ENCODE results near the gene PCDHGA9.
"Not testable (repeated sequence)": the region's sequence is repeated elsewhere in the genome, so short reads cannot be mapped to it uniquely, and the experiment has no call there.

PCDHGA9 gene

DNA sequence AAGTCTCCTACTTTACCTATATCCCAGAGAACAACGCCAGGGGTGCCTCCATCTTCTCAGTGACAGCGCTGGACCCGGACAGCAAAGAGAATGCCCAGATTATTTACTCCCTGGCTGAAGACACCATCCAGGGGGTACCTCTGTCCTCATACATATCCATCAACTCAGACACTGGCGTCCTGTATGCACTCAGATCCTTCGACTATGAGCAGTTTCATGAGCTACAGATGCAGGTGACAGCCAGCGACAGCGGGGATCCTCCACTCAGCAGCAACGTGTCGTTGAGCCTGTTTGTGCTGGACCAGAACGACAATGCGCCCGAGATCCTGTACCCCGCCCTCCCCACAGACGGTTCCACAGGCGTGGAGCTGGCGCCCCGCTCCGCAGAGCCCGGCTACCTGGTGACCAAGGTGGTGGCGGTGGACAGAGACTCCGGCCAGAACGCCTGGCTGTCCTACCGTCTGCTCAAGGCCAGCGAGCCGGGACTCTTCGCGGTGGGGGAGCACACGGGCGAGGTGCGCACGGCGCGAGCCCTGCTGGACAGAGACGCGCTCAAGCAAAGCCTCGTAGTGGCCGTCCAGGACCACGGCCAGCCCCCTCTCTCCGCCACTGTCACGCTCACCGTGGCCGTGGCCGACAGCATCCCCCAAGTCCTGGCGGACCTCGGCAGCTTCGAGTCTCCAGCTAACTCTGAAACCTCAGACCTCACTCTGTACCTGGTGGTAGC lies 12.1 kb downstream of the PCDHGA9 start:
- not testable (repeated sequence) for DNase-seq

DNA sequence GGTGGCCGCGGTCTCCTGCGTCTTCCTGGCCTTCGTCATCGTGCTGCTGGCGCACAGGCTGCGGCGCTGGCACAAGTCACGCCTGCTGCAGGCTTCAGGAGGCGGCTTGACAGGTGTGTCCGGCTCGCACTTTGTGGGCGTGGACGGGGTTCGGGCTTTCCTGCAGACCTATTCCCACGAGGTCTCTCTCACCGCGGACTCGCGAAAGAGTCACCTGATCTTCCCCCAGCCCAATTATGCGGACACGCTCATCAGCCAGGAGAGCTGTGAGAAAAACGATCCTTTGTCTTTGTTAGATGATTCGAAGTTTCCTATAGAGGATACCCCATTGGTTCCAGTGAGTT lies 12.7 kb downstream of the PCDHGA9 start:
- DNase-seq, result not testable (repeated sequence)

DNA sequence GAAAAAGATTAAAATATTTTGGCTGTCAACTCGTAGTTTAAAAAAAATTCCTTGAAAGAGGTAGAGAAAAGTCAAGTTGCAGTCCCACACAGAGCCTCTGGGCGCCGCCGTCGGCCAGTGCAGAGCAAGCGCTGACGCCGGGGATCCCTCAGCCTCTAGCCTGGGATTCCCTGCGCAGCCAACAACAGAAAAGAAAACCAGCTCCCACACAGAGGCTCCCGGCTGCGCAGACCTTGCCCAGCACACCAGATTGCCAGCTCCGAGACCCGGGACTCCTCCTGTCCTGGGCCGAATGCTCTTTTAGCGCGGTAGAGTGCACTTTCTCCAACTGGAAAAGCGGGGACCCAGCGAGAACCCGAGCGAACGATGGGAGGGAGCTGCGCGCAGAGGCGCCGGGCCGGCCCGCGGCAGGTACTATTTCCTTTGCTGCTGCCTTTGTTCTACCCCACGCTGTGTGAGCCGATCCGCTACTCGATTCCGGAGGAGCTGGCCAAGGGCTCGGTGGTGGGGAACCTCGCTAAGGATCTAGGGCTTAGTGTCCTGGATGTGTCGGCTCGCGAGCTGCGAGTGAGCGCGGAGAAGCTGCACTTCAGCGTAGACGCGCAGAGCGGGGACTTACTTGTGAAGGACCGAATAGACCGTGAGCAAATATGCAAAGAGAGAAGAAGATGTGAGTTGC lies 15.1 kb downstream of the PCDHGA9 start, which contains the start of gene PCDHGB7:
Gene PCDHGB7 (plus strand): TSS at position 184 of the 679 bp plus-strand sequence. CDS start 183 bp downstream, at position 367.
- DNase-seq, result peak; percentile 66

DNA sequence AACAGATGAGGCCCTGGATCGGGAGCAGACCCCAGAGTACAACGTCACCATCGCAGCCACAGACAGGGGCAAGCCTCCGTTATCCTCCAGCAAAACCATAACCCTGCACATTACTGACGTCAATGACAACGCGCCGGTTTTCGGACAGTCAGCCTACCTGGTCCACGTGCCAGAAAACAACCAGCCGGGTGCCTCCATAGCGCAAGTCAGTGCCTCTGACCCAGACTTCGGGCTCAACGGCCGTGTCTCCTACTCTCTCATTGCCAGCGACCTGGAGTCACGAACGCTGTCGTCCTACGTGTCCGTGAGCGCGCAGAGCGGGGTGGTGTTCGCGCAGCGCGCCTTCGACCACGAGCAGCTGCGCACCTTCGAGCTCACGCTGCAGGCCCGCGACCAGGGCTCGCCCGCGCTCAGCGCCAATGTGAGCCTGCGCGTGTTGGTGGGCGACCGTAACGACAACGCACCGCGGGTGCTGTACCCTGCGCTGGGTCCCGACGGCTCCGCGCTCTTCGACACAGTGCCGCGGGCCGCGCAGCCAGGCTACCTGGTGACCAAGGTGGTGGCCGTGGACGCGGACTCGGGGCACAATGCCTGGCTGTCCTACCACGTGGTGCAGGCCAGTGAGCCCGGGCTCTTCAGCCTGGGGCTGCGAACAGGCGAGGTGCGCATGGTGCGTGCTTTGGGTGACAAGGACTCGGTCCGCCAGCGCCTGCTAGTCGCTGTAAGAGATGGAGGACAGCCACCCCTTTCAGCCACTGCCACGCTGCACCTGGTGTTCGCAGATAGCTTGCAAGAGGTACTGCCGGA lies 16.7 kb downstream of the PCDHGA9 start:
- DNase-seq, result no peak

DNA sequence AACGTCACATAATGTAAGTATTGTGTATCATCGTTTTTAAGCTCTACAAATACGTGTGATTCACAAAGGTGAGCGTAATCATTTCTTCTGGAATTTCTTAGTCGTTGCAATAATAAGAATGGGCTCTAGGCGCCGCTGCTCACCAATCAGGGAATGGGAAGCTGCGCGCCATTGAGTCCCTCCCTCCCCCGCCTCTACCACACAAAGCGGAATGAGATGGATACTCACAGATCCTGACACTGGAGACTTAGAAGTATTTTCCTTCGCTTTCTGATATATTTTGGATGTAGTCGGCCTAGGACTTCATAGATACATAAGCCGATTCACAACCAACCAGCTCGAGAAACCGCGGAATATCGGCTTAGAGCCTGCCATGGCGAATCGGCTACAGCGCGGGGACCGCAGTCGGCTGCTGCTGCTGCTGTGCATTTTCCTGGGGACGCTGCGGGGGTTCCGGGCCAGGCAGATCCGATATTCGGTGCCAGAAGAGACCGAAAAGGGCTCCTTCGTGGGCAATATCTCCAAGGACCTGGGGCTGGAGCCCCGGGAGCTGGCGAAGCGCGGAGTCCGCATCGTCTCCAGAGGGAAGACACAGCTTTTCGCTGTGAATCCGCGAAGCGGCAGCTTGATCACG lies 18.4 kb downstream of the PCDHGA9 start, which contains the start of gene PCDHGA11:
Gene PCDHGA11 (plus strand): TSS at position 197 of the 634 bp plus-strand sequence. CDS start 177 bp downstream, at position 374.
- peak; percentile 59 for DNase-seq

DNA sequence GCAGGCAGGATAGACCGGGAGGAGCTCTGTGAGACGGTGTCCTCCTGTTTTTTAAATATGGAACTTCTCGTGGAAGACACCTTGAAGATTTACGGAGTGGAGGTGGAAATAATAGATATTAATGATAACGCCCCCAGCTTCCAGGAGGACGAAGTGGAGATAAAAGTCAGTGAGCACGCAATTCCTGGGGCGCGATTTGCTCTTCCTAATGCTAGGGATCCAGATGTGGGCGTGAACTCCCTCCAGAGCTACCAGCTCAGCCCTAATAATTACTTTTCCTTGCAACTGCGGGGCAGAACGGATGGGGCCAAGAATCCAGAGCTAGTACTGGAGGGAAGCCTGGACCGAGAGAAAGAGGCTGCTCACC lies 18.9 kb downstream of the PCDHGA9 start:
- no peak for DNase-seq

DNA sequence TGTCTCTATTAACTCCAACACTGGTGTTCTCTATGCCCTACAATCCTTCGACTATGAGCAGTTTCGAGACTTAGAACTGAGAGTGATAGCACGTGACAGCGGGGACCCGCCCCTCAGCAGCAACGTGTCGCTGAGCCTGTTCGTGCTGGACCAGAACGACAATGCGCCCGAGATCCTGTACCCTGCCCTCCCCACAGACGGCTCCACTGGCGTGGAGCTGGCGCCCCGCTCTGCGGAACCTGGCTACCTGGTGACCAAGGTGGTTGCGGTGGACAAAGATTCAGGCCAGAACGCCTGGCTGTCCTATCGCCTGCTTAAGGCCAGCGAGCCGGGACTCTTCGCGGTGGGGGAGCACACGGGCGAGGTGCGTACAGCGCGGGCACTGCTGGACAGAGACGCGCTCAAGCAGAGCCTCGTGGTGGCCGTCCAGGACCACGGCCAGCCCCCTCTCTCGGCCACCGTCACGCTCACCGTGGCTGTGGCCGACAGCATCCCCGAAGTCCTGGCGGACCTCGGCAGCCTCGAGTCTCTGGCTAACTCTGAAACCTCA lies 20.2 kb downstream of the PCDHGA9 start:
- no peak for DNase-seq

DNA sequence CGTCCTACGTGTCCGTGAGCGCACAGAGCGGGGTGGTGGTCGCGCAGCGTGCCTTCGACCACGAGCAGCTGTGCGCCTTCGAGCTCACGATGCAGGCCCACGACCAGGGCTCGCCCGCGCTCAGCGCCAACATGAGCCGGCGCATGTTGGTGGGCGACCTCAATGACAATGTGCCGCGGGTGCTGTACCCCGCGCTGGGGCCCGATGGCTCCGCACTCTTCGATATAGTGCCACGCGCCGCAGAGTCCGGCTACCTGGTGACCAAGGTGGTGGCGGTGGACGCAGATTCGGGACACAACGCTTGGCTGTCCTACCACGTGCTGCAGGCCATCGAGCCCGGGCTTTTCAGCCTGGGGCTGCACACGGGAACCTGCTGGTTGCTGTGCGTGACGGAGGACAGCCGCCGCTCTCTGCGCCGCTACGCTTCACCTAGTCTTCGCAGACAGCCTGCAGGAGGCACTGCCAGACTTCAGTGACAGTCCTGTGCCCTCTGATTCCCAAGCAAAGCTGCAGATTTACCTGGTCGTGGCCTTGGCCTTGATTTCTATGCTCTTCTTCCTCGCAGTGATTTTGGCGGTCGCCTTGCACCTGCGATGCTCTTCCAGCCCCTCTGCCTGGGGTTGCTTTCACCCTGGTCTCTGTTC lies 25.3 kb downstream of the PCDHGA9 start:
- DNase-seq, result no peak

DNA sequence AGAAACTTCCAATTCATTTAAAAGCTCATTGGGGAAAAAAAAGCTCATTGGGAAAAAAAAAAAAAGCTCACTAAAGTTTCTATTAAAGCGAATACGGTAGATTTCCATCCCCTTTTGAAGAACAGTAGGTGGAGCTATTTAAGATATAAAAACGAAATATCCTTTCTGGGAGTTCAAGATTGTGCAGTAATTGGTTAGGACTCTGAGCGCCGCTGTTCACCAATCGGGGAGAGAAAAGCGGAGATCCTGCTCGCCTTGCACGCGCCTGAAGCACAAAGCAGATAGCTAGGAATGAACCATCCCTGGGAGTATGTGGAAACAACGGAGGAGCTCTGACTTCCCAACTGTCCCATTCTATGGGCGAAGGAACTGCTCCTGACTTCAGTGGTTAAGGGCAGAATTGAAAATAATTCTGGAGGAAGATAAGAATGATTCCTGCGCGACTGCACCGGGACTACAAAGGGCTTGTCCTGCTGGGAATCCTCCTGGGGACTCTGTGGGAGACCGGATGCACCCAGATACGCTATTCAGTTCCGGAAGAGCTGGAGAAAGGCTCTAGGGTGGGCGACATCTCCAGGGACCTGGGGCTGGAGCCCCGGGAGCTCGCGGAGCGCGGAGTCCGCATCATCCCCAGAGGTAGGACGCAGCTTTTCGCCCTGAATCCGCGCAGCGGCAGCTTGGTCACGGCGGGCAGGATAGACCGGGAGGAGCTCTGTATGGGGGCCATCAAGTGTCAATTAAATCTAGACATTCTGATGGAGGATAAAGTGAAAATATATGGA lies 27.9 kb downstream of the PCDHGA9 start, which contains the start of gene PCDHGA12:
Gene PCDHGA12 (plus strand): TSS at position 176 of the 782 bp plus-strand sequence. CDS start 253 bp downstream, at position 429.
- DNase-seq, result peak; percentile 49

DNA sequence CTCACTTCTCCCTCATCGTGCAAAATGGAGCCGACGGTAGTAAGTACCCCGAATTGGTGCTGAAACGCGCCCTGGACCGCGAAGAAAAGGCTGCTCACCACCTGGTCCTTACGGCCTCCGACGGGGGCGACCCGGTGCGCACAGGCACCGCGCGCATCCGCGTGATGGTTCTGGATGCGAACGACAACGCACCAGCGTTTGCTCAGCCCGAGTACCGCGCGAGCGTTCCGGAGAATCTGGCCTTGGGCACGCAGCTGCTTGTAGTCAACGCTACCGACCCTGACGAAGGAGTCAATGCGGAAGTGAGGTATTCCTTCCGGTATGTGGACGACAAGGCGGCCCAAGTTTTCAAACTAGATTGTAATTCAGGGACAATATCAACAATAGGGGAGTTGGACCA lies 28.7 kb downstream of the PCDHGA9 start:
- DNase-seq, result no peak

DNA sequence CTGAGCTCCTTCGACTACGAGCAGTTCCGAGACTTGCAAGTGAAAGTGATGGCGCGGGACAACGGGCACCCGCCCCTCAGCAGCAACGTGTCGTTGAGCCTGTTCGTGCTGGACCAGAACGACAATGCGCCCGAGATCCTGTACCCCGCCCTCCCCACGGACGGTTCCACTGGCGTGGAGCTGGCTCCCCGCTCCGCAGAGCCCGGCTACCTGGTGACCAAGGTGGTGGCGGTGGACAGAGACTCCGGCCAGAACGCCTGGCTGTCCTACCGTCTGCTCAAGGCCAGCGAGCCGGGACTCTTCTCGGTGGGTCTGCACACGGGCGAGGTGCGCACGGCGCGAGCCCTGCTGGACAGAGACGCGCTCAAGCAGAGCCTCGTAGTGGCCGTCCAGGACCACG lies 29.7 kb downstream of the PCDHGA9 start:
- not testable (repeated sequence) for DNase-seq

DNA sequence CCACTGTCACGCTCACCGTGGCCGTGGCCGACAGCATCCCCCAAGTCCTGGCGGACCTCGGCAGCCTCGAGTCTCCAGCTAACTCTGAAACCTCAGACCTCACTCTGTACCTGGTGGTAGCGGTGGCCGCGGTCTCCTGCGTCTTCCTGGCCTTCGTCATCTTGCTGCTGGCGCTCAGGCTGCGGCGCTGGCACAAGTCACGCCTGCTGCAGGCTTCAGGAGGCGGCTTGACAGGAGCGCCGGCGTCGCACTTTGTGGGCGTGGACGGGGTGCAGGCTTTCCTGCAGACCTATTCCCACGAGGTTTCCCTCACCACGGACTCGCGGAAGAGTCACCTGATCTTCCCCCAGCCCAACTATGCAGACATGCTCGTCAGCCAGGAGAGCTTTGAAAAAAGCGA lies 30.1 kb downstream of the PCDHGA9 start:
- not testable (repeated sequence) for DNase-seq

DNA sequence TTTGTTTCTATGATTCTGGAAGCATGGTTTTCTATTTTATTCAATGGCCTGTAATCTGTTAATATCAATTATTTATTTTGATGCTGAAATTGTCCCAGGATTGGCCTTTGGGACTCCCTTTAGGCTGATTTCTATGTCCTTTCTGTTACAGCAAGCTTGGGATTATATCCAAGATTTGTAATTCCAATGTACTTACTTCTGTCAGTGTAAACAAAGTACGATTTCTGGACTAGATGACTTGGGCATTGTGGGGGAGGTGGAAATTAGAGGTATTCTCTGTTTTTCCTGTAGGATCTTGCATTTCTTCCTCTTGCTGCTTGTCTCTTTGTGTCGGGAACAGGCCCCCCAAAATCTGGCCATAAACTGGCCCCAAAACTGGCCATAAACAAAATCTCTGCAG lies 31.4 kb downstream of the PCDHGA9 start:
- DNase-seq, result no peak

DNA sequence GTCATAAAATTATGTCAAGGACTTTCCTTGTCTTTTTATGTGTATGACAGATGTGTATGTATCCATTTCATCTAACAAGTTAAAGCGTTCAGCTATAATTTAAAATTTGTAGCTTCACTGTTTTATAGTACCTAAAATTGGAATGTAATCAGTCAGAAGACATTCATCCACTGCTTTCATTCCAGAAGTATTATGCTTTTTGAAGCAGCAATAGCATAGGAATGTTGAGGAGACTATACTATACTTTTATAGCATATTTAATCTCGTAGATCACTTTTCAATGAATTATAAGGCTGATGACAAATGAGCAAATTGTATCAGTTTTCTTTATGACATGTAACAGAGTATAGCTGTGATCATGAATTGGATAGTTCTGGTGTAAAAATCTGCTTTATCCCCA lies 34.6 kb downstream of the PCDHGA9 start:
- DNase-seq, result no peak

DNA sequence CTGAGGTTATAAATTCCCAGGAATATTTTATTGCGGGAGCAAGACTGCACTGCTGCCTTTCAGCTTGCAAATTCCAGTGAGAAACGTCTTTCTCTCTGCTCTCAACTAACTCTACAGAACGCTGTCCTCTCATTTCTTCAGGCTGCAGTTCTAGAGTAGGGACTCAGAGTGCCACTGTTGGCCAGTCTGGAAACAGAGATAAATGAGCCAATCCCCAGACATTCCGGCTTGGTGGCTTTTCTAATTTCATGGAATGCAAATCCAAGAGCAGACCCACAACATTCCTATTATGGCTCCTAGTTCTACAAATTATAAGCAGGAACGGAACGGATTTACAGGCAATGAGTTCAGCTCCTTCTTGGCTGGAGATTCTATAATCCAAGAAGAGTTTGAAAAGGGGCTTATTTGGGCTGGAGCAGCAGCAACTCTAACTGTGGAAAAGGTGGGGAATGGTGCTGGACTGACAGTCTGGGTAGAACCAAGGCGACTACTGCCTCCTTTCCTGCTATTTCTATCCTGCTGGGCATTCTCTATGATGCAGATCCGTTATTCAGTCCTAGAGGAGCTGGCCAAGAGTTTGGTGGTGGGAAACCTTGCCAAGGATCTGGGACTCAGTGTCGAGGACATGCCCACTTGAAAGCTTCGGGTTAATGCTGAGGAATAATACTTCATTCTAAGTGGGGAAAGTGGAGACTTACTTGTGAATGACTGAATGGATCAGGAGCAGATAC lies 37.0 kb downstream of the PCDHGA9 start:
- DNase-seq, result no peak

DNA sequence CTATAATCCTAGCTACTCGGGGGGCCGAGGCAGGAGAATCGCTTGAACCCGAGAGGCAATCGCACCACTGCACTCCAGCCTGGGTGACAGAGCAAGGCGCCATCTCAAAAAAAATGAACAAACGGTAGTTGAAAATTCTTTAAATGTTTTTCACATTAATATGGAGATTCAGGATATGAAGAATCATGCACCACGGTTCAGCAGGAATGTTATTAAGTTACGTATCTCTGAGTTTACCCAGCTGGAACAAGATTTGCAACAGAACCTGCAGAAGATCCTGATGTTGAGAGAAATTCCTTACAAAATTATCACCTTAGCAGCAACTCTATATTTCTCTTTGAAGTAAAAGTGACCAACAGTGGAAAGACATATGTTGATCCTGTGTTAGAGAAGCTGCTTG lies 37.8 kb downstream of the PCDHGA9 start:
- no peak for DNase-seq

DNA sequence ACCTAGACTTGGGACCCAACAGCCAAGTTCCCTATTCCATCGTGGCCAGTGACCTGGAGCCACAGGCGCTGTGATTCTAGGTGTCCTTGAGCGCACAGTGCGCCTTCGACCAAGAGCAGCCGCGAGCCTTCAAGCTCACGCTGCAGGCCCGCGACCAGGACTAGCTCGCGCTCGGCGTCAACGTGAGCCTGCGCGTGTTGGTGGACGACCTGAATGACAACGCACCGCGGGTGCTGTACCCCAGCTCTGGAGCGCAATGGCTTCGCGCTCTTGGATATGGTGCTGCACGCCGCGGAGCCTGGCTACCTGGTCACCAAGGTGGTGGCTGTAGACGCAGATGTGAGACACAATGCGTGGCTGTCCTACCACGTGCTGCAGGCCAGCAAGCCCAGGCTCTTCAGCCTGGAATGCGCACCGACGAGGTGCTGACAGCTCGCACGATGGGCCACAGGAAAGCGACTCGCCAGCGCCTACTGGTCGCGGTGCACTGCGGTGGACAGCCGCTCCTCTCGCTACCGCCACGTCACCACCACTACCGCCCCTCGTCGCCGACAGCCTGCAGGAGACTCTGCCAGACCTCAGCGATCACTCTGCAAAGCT lies 39.1 kb downstream of the PCDHGA9 start:
- DNase-seq, result no peak
